GM21360 (cell line): ENCODE results near the gene CELSR2.
"Not testable (repeated sequence)": the region's sequence is repeated elsewhere in the genome, so short reads cannot be mapped to it uniquely, and the experiment has no call there.

ENCODE experiments used
- ATAC-seq: cut with Tn5 transposase; IDR thresholded peaks from one replicate; pipeline ENCODE4 v1.9.1; 2021; ENCODE audit warnings: mild to moderate bottlenecking, moderate library complexity; ENCODE audit not compliant: unreplicated experiment

The CELSR2 gene

GRCh38 chr1:109274533-109275476, 25.5 kb downstream of the CELSR2 start:
- no peak for ATAC-seq

- no peak for ATAC-seq
Observed at GRCh38 chr1:109275706-109276345, 26.5 kb downstream of the CELSR2 start.

GRCh38 chr1:109277434-109278204, 28.3 kb downstream of the CELSR2 start:
- peak; percentile 55 for ATAC-seq

- no peak for ATAC-seq
Observed at GRCh38 chr1:109279615-109280278, 30.4 kb downstream of the CELSR2 start.

- ATAC-seq, result no peak
Observed at GRCh38 chr1:109280862-109281261, 31.5 kb downstream of the CELSR2 start.

- no peak for ATAC-seq
Observed at GRCh38 chr1:109281680-109282496, 32.5 kb downstream of the CELSR2 start.

- ATAC-seq, result no peak
Observed at GRCh38 chr1:109282497-109282951, 33.2 kb downstream of the CELSR2 start.

GRCh38 chr1:109282952-109283747, 33.8 kb downstream of the CELSR2 start, which contains the start of gene PSRC1:
PSRC1 (minus strand) TSS chr1:109283145.
- ATAC-seq, result peak; percentile 93

GRCh38 chr1:109283748-109284600, 34.6 kb downstream of the CELSR2 start:
- peak; percentile 17 for ATAC-seq

- ATAC-seq, result not testable (repeated sequence)
Observed at GRCh38 chr1:109286762-109287161, 37.4 kb downstream of the CELSR2 start.

GRCh38 chr1:109290137-109290536, 40.8 kb downstream of the CELSR2 start:
- no peak for ATAC-seq

GRCh38 chr1:109290998-109291397, 41.7 kb downstream of the CELSR2 start:
- no peak for ATAC-seq

- no peak for ATAC-seq
Observed at GRCh38 chr1:109292364-109292763, 43.0 kb downstream of the CELSR2 start.

- ATAC-seq, result no peak
Observed at GRCh38 chr1:109293026-109293425, 43.7 kb downstream of the CELSR2 start.

GRCh38 chr1:109294481-109294880, 45.1 kb downstream of the CELSR2 start:
- no peak for ATAC-seq

GRCh38 chr1:109295712-109296415, 46.5 kb downstream of the CELSR2 start:
- no peak for ATAC-seq

GRCh38 chr1:109296782-109297181, 47.4 kb downstream of the CELSR2 start:
- no peak for ATAC-seq
